ENCODE measurements around the gene MCCC2. TPM values are rescaled to one million over a fixed set of nuclear protein-coding genes. Genes with fewer than 3 reads are reported as not detected.

MCCC2 gene
- total and polyA plus RNA-seq, 2 of the 4 experiments (the other 2 are of a cell fraction), result 18.0 to 22.0 TPM

GRCh38 chr5:71597001-71597400 lies 9.9 kb downstream of the MCCC2 start:
- peaks cover 20% of the 10 kb centered on the region for H3K9me1 ChIP-seq (ENCODE audit: insufficient read depth, low read length)
- no peak overlapping the region for H3K18ac ChIP-seq (ENCODE audit: low read depth, low read length)
- no peak overlapping the region for H3K23ac ChIP-seq (ENCODE audit: low read depth, low read length)
- in situ Hi-C loops (cut with MboI; ENCODE audit: low sequenced_read_pairs) (loop anchor here (25.0 kb wide), 1 partner anchor 715 kb away; the partner anchor contains the start of genes MRPS27 and PTCD2), dilution Hi-C loops (cut with HindIII; ENCODE audit: low sequenced_read_pairs, unreplicated experiment) (no loop called here), intact Hi-C loops (cut with micrococcal nuclease) (no loop called here)
- DNase-seq, result no peak
- H3K27ac ChIP-seq (ENCODE audit: insufficient read depth, low read length), result no peak overlapping the region
- no peak overlapping the region for H3K9ac ChIP-seq (ENCODE audit: low read depth, low read length)
- no peaks in the 10 kb centered on the region for H3K27me3 ChIP-seq (ENCODE audit: control insufficient read depth, insufficient read depth, low read length)
- H2AK9ac ChIP-seq (replicated peaks; ENCODE audit: low read depth, low read length, poor library complexity), result no peak overlapping the region
- no CpG with 5 or more reads among the region's 1 CpG for WGBS, 2 experiments (ENCODE audit: extremely low coverage in 2 of 2, insufficient read length in 1 of 2)
- H3K4ac ChIP-seq (ENCODE audit: low read depth, low read length), result no peak overlapping the region
- H3K56ac ChIP-seq (ENCODE audit: extremely low read depth, insufficient read depth, low read length), result no peak overlapping the region
- BruUV-seq (replicated peaks), result no TSS peak
- no peak overlapping the region for H2BK15ac ChIP-seq (ENCODE audit: low read depth, low read length)
- peaks cover 15% of the 10 kb centered on the region for H4K20me1 ChIP-seq (ENCODE audit: insufficient read depth, low read length)
- no peak overlapping the region for H2BK120ac ChIP-seq (ENCODE audit: low read depth, low read length)
- H4K91ac ChIP-seq (ENCODE audit: insufficient read depth, low read depth, low read length), result no peak overlapping the region
- peaks cover 9% of the 10 kb centered on the region for H3K36me3 ChIP-seq (ENCODE audit: control insufficient read depth, insufficient read depth, low read length)
- POLR2A ChIA-PET (ENCODE audit: unreplicated experiment), result no interaction called here
- CTCF ChIA-PET, result no interaction called here
- H2BK20ac ChIP-seq (ENCODE audit: low read depth, low read length), result no peak overlapping the region
- no peak overlapping the region for H2AFZ ChIP-seq (replicated peaks; ENCODE audit: low read length, poor library complexity)
- H3K9me3 ChIP-seq (ENCODE audit: control insufficient read depth, insufficient read depth, low read length), result no peaks in the 10 kb centered on the region
- no peak for TF ChIP-seq NFE2L2 (IDR thresholded peaks at IDR 0.05; ENCODE audit: low read depth, low read length)
- TF ChIP-seq CHD1 (IDR thresholded peaks at IDR 0.05; ENCODE audit: low read depth, low read length), result no peak
- no peak for TF ChIP-seq BHLHE40 (IDR thresholded peaks at IDR 0.05; ENCODE audit: low read depth, low read length)
- TF ChIP-seq FOS (IDR thresholded peaks at IDR 0.05; ENCODE audit: low read depth, low read length), result no peak
- TF ChIP-seq ELK1 (IDR thresholded peaks at IDR 0.05; ENCODE audit: borderline replicate concordance, low read depth, low read length), result no peak
- H2BK5ac ChIP-seq (ENCODE audit: low read depth, low read length, poor library complexity, severe bottlenecking), result no peak overlapping the region
- no peak overlapping the region for H4K8ac ChIP-seq (ENCODE audit: low read depth in 2 of 2, low read length in 2 of 2)
- no peak for ATAC-seq (ENCODE audit: low read depth)
- H4K5ac ChIP-seq (ENCODE audit: low read depth, low read length), result no peak overlapping the region
- no peak overlapping the region for H3K14ac ChIP-seq (replicated peaks; ENCODE audit: low read depth, low read length)
- no peak overlapping the region for H3K4me2 ChIP-seq (ENCODE audit: low read depth, low read length)
- H3K4me1 ChIP-seq (ENCODE audit: control insufficient read depth, insufficient read depth, low read length), result peaks cover 6% of the 10 kb centered on the region
- peaks cover 0 to 7% of the 10 kb centered on the region in 2 experiments; a peak in 2 of 4 replicates for H3K79me1 ChIP-seq (ENCODE audit: low read depth in 1 of 2, low read length in 2 of 2)
- no peak overlapping the region for H3K4me3 ChIP-seq (ENCODE audit: insufficient read depth, low read depth, low read length)
- H2AK5ac ChIP-seq (ENCODE audit: low read depth, low read length), result no peak overlapping the region

All from IMR-90 (cell line).